Measurements from ENCODE around the gene SIRPA. TPM values are rescaled to one million over a fixed set of nuclear protein-coding genes. Genes with fewer than 3 reads are reported as not detected.

Gene SIRPA
- total RNA-seq, 3 donors from 2014 or later (not counting 1 experiment from before 2014, with no cell fraction given), result 1.3 to 7.5 (median 2.3) TPM

DNA sequence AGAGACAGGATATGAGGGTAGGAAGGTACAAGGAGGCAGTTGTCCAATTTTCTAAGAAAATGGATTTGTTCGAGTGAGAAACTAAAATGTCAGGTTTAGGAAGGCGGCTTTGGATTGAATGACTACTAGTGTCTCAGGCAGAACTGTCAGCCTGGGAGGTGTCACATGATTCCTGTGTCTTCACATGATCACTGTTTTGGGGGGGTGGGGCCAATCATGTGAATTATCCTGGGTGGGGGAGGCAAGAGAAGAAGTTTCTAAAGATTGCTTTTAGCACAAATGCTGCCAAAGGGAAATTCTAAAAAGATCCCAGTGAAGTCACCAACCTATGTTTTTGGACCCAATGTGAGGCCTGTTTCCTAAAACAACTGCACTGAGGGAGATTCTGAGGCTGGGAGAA is 2.3 kb downstream of the SIRPA start:
- ATAC-seq (no peak), DNase-seq (no peak)
- WGBS (ENCODE audit: insufficient coverage), result 89% methylated on average over 2 of the region's 2 CpGs
- Histone ChIP-seq H3K27me3 (ENCODE audit: control insufficient read depth, insufficient read depth, low read length) (peaks cover 6% of the 10 kb centered on the region), H3K36me3 (ENCODE audit: control insufficient read depth, insufficient read depth, low read length) (no peaks in the 10 kb centered on the region), H3K4me1 (ENCODE audit: control insufficient read depth, insufficient read depth, low read length) (peaks cover 28% of the 10 kb centered on the region), H3K4me3 (ENCODE audit: low read length) (no peak overlapping the region), H3K27ac (ENCODE audit: low read length) (no peak overlapping the region), H3K9me3 (ENCODE audit: control insufficient read depth, insufficient read depth, low read length) (no peaks in the 10 kb centered on the region)
- TF ChIP-seq, protein P1, sequence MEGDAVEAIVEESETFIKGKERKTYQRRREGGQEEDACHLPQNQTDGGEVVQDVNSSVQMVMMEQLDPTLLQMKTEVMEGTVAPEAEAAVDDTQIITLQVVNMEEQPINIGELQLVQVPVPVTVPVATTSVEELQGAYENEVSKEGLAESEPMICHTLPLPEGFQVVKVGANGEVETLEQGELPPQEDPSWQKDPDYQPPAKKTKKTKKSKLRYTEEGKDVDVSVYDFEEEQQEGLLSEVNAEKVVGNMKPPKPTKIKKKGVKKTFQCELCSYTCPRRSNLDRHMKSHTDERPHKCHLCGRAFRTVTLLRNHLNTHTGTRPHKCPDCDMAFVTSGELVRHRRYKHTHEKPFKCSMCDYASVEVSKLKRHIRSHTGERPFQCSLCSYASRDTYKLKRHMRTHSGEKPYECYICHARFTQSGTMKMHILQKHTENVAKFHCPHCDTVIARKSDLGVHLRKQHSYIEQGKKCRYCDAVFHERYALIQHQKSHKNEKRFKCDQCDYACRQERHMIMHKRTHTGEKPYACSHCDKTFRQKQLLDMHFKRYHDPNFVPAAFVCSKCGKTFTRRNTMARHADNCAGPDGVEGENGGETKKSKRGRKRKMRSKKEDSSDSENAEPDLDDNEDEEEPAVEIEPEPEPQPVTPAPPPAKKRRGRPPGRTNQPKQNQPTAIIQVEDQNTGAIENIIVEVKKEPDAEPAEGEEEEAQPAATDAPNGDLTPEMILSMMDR (IDR thresholded peaks at IDR 0.05), result no peak
- H3K27ac Mint-ChIP-seq, result no peak overlapping the region
- no peaks in the 10 kb centered on the region for H3K9me3 Mint-ChIP-seq
- H3K4me1 Mint-ChIP-seq, result no peaks in the 10 kb centered on the region
- peaks cover 49% of the 10 kb centered on the region in 2 donors for H3K27me3 Mint-ChIP-seq (ENCODE audit: low read depth in 2 of 2)
- H3K36me3 Mint-ChIP-seq, result no peaks in the 10 kb centered on the region
- no peak overlapping the region for H3K4me3 Mint-ChIP-seq
- intact Hi-C loops (cut with micrococcal nuclease), result no loop called here

DNA sequence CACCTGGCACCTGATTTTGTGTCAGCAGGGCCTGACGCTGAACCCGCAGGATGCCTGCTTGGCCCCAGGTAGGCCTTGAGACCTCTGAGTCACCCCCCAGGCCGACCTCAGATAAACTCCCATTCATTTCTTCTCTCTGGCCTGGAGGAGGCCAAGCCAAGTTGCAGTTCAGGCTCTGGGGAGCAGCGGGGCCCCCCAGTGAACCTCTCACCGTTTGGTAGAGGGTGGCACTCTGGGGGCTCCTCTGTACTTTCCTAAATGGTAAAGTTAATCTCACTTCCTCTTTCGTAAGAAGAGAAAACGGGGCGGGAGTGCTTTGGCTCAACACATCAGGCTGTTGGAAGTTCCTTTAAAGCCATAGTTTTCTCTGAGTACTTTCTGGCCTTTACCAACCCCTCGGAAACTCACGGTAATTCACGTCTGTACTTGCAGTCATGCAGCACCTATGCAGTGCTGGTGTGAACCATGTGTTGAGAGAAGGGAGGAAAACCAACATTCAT is 2.8 kb downstream of the SIRPA start:
- intact Hi-C loops (cut with micrococcal nuclease), result no loop called here
- no peak overlapping the region for H3K4me3 ChIP-seq (ENCODE audit: low read length)
- Mint-ChIP-seq H3K27ac (no peak overlapping the region), H3K9me3 (no peaks in the 10 kb centered on the region), H3K27me3 (ENCODE audit: low read depth in 2 of 2) (peaks cover 44% of the 10 kb centered on the region in 2 donors), H3K4me1 (no peaks in the 10 kb centered on the region), H3K4me3 (no peak overlapping the region), H3K36me3 (no peaks in the 10 kb centered on the region)
- peaks cover 28% of the 10 kb centered on the region for H3K4me1 ChIP-seq (ENCODE audit: control insufficient read depth, insufficient read depth, low read length)
- H3K36me3 ChIP-seq (ENCODE audit: control insufficient read depth, insufficient read depth, low read length), result no peaks in the 10 kb centered on the region
- no peak for DNase-seq
- H3K27me3 ChIP-seq (ENCODE audit: control insufficient read depth, insufficient read depth, low read length), result peaks cover 6% of the 10 kb centered on the region
- no peak for ATAC-seq
- 28% methylated on average over 11 of the region's 11 CpGs for WGBS (ENCODE audit: insufficient coverage)
- TF ChIP-seq, protein P1 (IDR thresholded peaks at IDR 0.05), result no peak
- H3K27ac ChIP-seq (ENCODE audit: low read length), result no peak overlapping the region
- H3K9me3 ChIP-seq (ENCODE audit: control insufficient read depth, insufficient read depth, low read length), result no peaks in the 10 kb centered on the region

DNA sequence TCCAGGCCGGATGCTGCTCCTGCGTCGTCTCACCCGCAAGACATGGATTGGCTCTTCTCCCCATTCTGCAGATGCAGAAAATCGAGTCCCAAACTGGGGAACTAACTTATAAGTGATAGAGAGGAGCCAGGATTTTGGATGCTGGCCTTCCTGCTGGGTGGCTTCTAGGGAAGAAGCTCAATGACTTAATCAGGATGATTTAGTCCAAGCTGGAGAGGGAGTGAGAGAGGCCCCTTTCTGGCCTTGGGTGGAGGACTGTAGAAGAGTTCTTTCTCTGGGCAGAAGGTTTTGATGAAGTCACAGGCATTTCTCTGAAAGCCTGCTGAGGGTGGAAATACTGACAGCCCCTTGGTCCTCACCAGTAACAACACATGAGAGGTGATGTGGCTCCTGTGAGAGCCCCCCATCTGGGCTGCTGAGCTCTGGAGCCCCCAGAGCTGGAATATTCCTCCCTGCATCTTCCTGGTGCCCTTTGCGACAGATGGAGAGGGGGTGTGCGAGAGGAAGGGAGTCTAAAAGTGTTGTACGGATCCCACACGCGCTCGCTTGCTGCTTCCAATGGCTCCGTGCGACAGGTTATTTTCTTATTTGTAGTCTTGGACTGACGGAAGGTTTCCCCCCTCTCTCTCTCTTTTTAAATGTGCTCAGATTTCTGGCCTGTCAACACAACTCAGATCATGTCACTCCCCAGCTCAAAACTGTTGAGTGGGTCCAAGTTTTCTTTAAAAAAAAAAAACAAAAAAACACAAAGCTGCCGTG is 3.5 kb downstream of the SIRPA start:
- Mint-ChIP-seq H3K4me3 (no peak overlapping the region), H3K27me3 (ENCODE audit: low read depth in 2 of 2) (peaks cover 38 to 39% of the 10 kb centered on the region in 2 donors), H3K9me3 (no peaks in the 10 kb centered on the region), H3K36me3 (no peaks in the 10 kb centered on the region), H3K27ac (no peak overlapping the region), H3K4me1 (no peaks in the 10 kb centered on the region)
- TF ChIP-seq, protein P1 (IDR thresholded peaks at IDR 0.05), result no peak
- Histone ChIP-seq H3K27me3 (ENCODE audit: control insufficient read depth, insufficient read depth, low read length) (peaks cover 6% of the 10 kb centered on the region), H3K27ac (ENCODE audit: low read length) (no peak overlapping the region), H3K9me3 (ENCODE audit: control insufficient read depth, insufficient read depth, low read length) (no peaks in the 10 kb centered on the region), H3K4me3 (ENCODE audit: low read length) (no peak overlapping the region), H3K4me1 (ENCODE audit: control insufficient read depth, insufficient read depth, low read length) (peaks cover 28% of the 10 kb centered on the region), H3K36me3 (ENCODE audit: control insufficient read depth, insufficient read depth, low read length) (no peaks in the 10 kb centered on the region)
- ATAC-seq (no peak), DNase-seq (no peak)
- intact Hi-C loops (cut with micrococcal nuclease), result no loop called here
- WGBS (ENCODE audit: insufficient coverage), result 87% methylated on average over 15 of the region's 15 CpGs

DNA sequence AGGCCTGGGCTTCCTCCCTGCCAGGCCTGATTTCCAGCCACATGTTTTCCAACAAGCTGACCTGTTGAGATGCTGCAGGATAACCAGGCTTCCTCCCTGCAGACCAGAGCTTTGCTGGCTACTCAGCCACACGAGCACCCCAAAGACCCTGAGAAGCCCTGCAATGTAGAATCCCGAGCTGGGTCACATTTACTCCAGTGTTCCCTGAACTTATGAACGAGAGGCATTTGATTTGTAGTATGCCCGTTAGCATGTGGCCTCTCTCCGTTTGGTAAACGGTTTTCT is 4.0 kb downstream of the SIRPA start:
- Histone ChIP-seq H3K36me3 (ENCODE audit: control insufficient read depth, insufficient read depth, low read length) (no peaks in the 10 kb centered on the region), H3K4me3 (ENCODE audit: low read length) (no peak overlapping the region), H3K27me3 (ENCODE audit: control insufficient read depth, insufficient read depth, low read length) (peaks cover 6% of the 10 kb centered on the region), H3K4me1 (ENCODE audit: control insufficient read depth, insufficient read depth, low read length) (peaks cover 28% of the 10 kb centered on the region), H3K27ac (ENCODE audit: low read length) (no peak overlapping the region), H3K9me3 (ENCODE audit: control insufficient read depth, insufficient read depth, low read length) (no peaks in the 10 kb centered on the region)
- DNase-seq (no peak), ATAC-seq (no peak)
- Mint-ChIP-seq H3K4me3 (no peak overlapping the region), H3K36me3 (no peaks in the 10 kb centered on the region), H3K27me3 (ENCODE audit: low read depth in 2 of 2) (peaks cover 35% of the 10 kb centered on the region in 2 donors), H3K4me1 (no peaks in the 10 kb centered on the region), H3K9me3 (no peaks in the 10 kb centered on the region), H3K27ac (no peak overlapping the region)
- TF ChIP-seq, protein P1 (IDR thresholded peaks at IDR 0.05), result no peak
- intact Hi-C loops (cut with micrococcal nuclease), result no loop called here
- WGBS (ENCODE audit: insufficient coverage), result 84% methylated on average over 6 of the region's 6 CpGs

Measured in natural killer cell (primary cell).